NCI-H1105 treated with DMSO at 0.1 percent for 48 hours (cell line): Measurements from ENCODE around the gene DUSP10.
A peak's percentile ranks its signal among the peaks of the same experiment; 100 is the strongest.

ENCODE experiments used
- DNase-seq: peaks from one replicate; lab custom pipeline; 2025; lab: John Stamatoyannopoulos, UW

The DUSP10 gene

GRCh38 chr1:221732052-221732451, 9.8 kb downstream of the DUSP10 start:
- DNase-seq, result no peak

- no peak for DNase-seq
Measured at GRCh38 chr1:221729771-221730330, 12.0 kb downstream of the DUSP10 start.

DNA sequence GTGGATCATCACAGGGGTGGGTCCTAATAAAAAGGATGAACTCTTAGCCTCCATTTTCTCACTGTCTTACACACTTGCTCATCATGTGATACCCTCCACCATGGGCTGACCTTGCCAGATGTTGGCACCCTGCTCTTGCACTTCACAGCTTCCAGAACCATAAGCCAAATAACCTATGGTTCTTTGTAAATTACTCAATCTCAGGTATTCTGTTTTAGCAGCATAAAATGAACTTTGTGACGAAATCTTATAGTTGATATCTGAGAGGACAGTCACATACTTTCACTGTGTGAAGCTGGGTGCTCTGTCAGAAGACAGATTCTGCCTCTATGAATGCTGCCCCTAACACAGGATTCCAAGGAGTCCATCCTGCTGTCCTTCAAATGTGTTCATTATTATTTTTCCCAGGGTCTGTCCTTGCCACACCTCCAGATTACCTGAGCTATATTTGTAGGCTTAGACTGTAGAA, 13.8 kb downstream of the DUSP10 start:
- no peak for DNase-seq

- no peak for DNase-seq
Measured at GRCh38 chr1:221727146-221728036, 14.5 kb downstream of the DUSP10 start.

- no peak for DNase-seq
Measured at GRCh38 chr1:221725735-221726672, 15.9 kb downstream of the DUSP10 start.

GRCh38 chr1:221724931-221725605, 16.8 kb downstream of the DUSP10 start:
- no peak for DNase-seq

DNA sequence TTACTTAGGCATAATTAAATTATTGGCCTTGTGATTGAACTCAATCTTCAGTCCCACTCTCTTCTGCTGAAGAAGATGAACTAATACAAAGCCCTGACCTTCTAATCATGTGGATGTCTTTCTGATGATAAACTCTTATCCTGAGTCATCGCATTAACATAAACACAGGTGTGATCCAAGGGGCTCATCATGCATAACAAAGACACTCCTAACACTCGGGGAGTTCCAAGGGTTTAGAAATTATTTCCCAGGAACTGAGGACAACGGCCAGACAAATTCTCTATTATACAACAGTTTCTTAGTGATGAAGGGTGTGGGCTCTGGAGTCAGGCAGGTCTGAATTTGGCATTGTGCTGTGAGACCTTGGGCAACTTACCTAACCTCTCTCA, 18.0 kb downstream of the DUSP10 start:
- DNase-seq, result no peak

DNA sequence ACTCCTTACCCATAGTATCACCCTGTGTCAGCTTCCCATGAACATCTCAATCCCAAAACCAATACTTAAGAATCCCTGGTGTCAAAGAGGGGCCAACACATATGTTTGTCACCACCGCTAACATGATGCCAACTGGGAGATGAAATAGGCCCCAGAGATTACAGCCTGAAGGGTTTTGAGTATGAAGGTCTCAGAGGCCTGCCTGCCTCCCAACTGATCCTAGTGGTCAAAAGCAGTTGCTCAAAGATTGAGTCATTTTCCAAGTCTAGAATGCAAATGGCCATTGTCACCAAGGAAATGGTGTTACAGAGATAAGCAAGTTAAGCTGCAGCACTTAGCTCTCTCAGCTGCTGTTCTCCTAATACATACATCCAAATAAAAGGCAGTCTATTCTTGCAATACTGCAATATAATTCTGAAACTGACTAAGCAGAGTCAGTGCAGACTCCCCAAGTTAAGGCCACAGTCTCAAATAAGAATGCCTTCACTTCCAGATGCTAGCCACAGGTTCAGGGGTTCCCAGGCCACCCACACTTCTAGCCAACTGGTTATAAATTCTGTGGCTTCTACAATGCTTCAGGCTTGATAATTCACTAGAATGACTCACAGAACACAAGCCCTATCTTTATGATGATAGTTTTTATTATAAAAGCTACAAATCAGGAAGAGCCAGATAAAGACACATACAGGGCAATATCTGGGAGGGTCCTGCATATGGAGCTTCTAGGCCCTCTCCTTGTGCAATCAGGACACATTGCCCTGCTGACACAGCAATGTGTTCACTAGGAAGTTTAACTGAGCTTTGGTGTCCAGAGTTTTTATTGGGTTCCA, 18.7 kb downstream of the DUSP10 start:
- no peak for DNase-seq

DNA sequence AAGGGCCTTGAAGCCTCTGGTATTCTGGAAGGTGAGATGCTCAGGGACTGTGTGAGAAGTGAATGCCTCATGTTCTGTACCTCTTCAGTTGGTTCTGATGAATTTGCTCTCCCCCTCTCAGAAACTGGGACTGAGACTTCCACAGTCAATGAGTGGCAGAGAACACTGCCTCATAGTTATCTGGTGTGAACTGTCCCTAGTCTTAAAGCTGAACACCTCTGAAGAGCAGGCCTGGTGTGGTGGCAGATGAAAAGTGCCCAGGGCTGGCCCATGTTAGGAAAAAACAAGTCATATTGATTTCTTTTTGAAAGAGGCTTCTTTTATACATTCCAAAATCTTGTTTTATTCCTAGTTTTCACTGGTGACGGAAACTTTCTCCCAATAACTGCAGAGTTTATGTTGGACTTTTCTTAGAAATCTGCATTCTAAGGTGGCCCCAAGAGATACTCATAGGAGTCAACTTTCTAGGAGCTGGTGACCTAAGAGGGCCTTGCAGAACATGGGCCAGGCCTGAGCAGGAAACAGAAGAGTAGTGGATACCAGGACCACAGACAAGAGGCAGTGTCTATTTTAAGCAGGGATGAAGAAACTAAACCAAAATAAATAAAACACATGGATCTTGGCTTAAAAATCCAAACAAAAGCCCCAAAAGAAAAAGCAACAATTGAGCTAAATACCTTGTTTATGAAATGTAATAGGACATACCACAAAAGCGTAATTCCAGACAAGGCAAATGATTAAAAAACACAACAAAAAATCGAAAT, 19.5 kb downstream of the DUSP10 start:
- no peak for DNase-seq

GRCh38 chr1:221720545-221720944, 21.3 kb downstream of the DUSP10 start:
- DNase-seq, result no peak

GRCh38 chr1:221719987-221720386, 21.9 kb downstream of the DUSP10 start:
- DNase-seq, result no peak

GRCh38 chr1:221719278-221719597, 22.7 kb downstream of the DUSP10 start:
- no peak for DNase-seq

DNA sequence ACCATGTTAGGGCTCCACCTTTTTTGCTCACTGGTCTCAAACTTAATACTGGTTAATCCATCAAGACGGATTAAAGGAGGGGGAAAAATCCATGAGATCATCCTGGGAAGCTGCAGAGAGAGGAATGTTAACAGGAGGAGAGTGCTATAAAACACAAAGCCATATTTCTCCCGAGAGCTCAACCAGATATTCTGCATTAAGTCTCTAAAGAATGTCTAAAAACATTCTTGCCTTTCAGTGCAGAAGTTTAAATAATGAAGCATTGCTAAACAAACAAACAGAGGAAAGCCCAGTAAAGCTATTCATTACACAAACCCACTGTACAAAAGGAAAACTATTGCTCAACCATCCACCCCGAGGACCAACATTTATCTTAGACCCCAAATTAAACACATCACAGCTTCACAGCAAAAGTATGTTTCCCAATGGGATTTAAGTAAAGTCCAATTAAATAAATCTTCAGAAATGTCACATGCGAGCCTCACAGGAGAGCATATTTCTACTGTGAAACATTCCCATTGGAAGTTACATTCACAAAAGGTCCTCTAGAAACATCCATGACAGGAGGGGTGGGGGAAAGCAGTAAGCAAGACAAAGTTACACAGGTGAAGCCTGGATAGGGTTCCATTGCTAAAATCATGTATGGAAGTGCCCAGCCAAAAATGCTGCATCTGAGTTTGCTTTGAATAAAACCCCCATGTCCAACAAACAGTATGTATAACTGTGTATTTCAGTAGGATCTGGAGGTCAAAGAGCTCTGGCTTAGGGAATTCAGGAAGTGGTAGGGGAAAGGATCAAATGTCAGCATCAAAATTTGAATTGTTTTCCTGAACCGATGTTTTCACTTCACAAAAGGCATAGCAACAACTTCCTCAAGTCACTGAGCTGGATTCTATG, 23.3 kb downstream of the DUSP10 start:
- DNase-seq, result no peak

GRCh38 chr1:221717485-221717853, 24.4 kb downstream of the DUSP10 start:
- DNase-seq, result no peak

- DNase-seq, result no peak
Measured at GRCh38 chr1:221716713-221717484, 25.0 kb downstream of the DUSP10 start.

DNA sequence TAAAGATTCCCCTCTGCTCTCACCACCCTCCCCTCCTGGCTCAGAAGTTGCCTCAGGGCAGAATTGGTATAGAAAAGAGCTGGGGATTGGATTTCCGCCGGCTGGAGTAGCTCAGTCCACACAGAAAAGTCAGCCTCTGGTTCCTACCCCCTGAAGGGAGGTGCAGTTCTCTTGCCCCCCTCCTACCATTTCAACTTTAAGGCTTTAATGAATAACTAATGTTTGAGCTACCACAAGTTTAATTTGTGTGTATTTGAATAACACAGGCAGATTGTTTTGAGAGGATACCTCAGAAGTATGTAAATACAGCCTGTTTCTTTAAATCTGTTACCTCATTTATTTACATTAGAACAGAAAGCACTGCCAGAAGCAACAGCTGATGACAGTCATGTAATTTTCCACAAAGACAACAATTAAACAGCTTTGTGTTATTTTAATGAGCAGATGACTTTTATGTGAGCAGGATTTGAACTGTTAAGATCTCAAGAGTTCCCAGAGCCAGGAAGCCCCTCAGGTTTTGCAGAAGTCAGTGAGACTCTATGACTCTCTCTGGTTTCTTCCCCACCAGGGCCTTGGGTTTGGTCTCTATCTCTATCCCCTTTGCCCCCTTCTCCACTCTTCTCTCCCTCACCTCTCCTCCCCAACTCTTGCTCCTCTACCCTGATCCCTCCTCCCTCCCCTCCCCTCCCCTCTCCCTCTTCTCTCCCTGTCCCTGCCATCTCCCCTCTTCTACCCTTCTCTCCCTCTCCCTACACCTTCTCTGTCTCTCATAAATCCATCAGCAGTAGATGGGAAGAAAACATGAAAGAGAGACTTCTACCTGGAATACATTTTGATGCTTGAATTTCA, 26.3 kb downstream of the DUSP10 start:
- peak; percentile 92 for DNase-seq
